HEK293 (cell line): Measurements from ENCODE around the gene CDC14C.

Experiments
- CTCF ChIA-PET: fragments of 350-600 bp; formaldehyde crosslinking; extraction: SDS; loops from one replicate; lab custom pipeline; 2021; ENCODE audit warnings: antibody characterized with exemption; lab: Yijun Ruan, JAX
- POLR2A ChIA-PET: fragments of 300-600 bp; formaldehyde crosslinking; extraction: SDS; loops from one replicate; lab custom pipeline; 2020; ENCODE audit warnings: antibody characterized with exemption, inconsistent platforms; lab: Yijun Ruan, JAX
- H3K27ac ChIP-seq: fragments of 200-500 bp; sonication (Bioruptor generic); 2 replicates; pipeline ENCODE4 v1.5.1; 2014; ENCODE audit warnings: low read depth, low read length, control low read depth, inconsistent platforms; ENCODE audit errors: extremely low read depth
- H3K36me3 ChIP-seq, 2 experiments: fragments of 200-500 bp in 1 of 2; sonication (Bioruptor generic) in 1 of 2; 1 replicate in 1 of 2; 2 replicates in 1 of 2; pipeline ENCODE4 v1.5.1; 2014 to 2017; ENCODE audit warnings: inconsistent platforms in 2 of 2, low read length in 2 of 2; ENCODE audit not compliant: control insufficient read depth in 2 of 2, insufficient read depth in 1 of 2
- H3K4me1 ChIP-seq: fragments of 200-500 bp; sonication (Bioruptor generic); 2 replicates; pipeline ENCODE4 v1.5.1; 2014; ENCODE audit warnings: mild to moderate bottlenecking, low read length, inconsistent platforms; ENCODE audit not compliant: control insufficient read depth, insufficient read depth
- H3K4me3 ChIP-seq: 2 replicates; pipeline ENCODE4 v1.5.1; 2011; ENCODE audit warnings: low read depth, mild to moderate bottlenecking, control low read depth, low read length, moderate library complexity
- H3K9me3 ChIP-seq: fragments of 200-500 bp; sonication (Bioruptor generic); 2 replicates; pipeline ENCODE4 v1.5.1; 2014; ENCODE audit warnings: low read depth, low read length, inconsistent platforms; ENCODE audit not compliant: control insufficient read depth, insufficient read depth
- EGR2 ChIP-seq: fragments of 450-650 bp; formaldehyde crosslinking; IDR thresholded peaks from 2 replicates; pipeline ENCODE4 v1.5.1; 2016; ENCODE audit warnings: low read depth, missing biosample characterization, missing genetic modification characterization
- GLIS1 ChIP-seq: fragments of 450-650 bp; formaldehyde crosslinking; IDR thresholded peaks from 2 replicates; pipeline ENCODE4 v1.5.1; 2016; ENCODE audit warnings: missing biosample characterization, missing genetic modification characterization
- HOXD13 ChIP-seq: sonication (generic); formaldehyde crosslinking; IDR thresholded peaks from 2 replicates; pipeline ENCODE4 v1.8.0; 2022; ENCODE audit warnings: missing genetic modification reagents, borderline replicate concordance
- INSM2 ChIP-seq: fragments of 450-650 bp; formaldehyde crosslinking; IDR thresholded peaks from 2 replicates; pipeline ENCODE4 v1.5.1; 2016; ENCODE audit warnings: missing biosample characterization, missing genetic modification characterization
- KLF8 ChIP-seq: fragments of 450-650 bp; formaldehyde crosslinking; IDR thresholded peaks from 2 replicates; pipeline ENCODE4 v1.5.1; 2016; ENCODE audit warnings: missing biosample characterization, missing genetic modification characterization
- PBX3 ChIP-seq: sonication (generic); formaldehyde crosslinking; IDR thresholded peaks from 2 replicates; pipeline ENCODE4 v1.8.1; 2022; ENCODE audit warnings: mild to moderate bottlenecking, moderate library complexity, missing genetic modification reagents
- TSHZ1 ChIP-seq: fragments of 450-650 bp; formaldehyde crosslinking; IDR thresholded peaks from 2 replicates; pipeline ENCODE4 v1.5.1; 2016; ENCODE audit warnings: missing biosample characterization, missing genetic modification characterization, borderline replicate concordance
- ZBTB11 ChIP-seq: fragments of 450-650 bp; formaldehyde crosslinking; conservative IDR thresholded peaks from 2 replicates; pipeline ENCODE4 v1.5.1; 2016; ENCODE audit warnings: low read depth, missing biosample characterization, missing genetic modification characterization
- ZBTB49 ChIP-seq: fragments of 450-650 bp; formaldehyde crosslinking; IDR thresholded peaks from 2 replicates; pipeline ENCODE4 v1.5.1; 2016; ENCODE audit warnings: missing biosample characterization, missing genetic modification characterization, low read depth
- ZFP41 ChIP-seq: fragments of 450-650 bp; formaldehyde crosslinking; IDR thresholded peaks from 2 replicates; pipeline ENCODE4 v1.5.1; 2016; ENCODE audit warnings: missing biosample characterization, missing genetic modification characterization, borderline replicate concordance
- ZNF133 ChIP-seq: fragments of 450-650 bp; formaldehyde crosslinking; IDR thresholded peaks from 2 replicates; pipeline ENCODE4 v1.5.1; 2016; ENCODE audit warnings: missing biosample characterization, missing genetic modification characterization
- ZNF239 ChIP-seq: fragments of 450-650 bp; formaldehyde crosslinking; IDR thresholded peaks from 2 replicates; pipeline ENCODE4 v1.5.1; 2016; ENCODE audit warnings: missing biosample characterization, missing genetic modification characterization
- ZNF292 ChIP-seq: fragments of 450-650 bp; formaldehyde crosslinking; IDR thresholded peaks from 2 replicates; pipeline ENCODE4 v1.5.1; 2016; ENCODE audit warnings: low read depth, missing biosample characterization, missing genetic modification characterization, borderline replicate concordance
- ZNF354C ChIP-seq: fragments of 450-650 bp; formaldehyde crosslinking; IDR thresholded peaks from 2 replicates; pipeline ENCODE4 v1.5.1; 2016; ENCODE audit warnings: missing biosample characterization, missing genetic modification characterization, low read depth, borderline replicate concordance
- ZNF416 ChIP-seq: fragments of 450-650 bp; formaldehyde crosslinking; IDR thresholded peaks from 2 replicates; pipeline ENCODE4 v1.5.1; 2016; ENCODE audit warnings: missing biosample characterization, missing genetic modification characterization
- ZNF449 ChIP-seq: fragments of 450-650 bp; formaldehyde crosslinking; IDR thresholded peaks from 2 replicates; pipeline ENCODE4 v1.5.1; 2017; ENCODE audit warnings: missing biosample characterization, mild to moderate bottlenecking, missing genetic modification characterization, moderate library complexity
- ZNF549 ChIP-seq: fragments of 450-650 bp; IDR thresholded peaks from 2 replicates; pipeline ENCODE4 v1.5.1; 2018; ENCODE audit warnings: missing biosample characterization, missing genetic modification characterization, mild to moderate bottlenecking, inconsistent platforms, moderate library complexity
- ZNF560 ChIP-seq: fragments of 450-650 bp; formaldehyde crosslinking; IDR thresholded peaks from 2 replicates; pipeline ENCODE4 v1.5.1; 2017; ENCODE audit warnings: missing biosample characterization, missing genetic modification characterization, borderline replicate concordance
- ZNF658 ChIP-seq: fragments of 450-650 bp; formaldehyde crosslinking; IDR thresholded peaks from 2 replicates; pipeline ENCODE4; 2016; ENCODE audit warnings: missing biosample characterization, missing genetic modification characterization
- ZXDB ChIP-seq: fragments of 450-650 bp; formaldehyde crosslinking; IDR thresholded peaks from 2 replicates; pipeline ENCODE4 v1.5.1; 2016; ENCODE audit warnings: missing biosample characterization, missing genetic modification characterization

CDC14C gene

GRCh38 chr7:48924433-48924832, at the start of gene CDC14C:
CDC14C (plus strand) TSS chr7:48924547; CDS start chr7:48924673, 126 bp downstream.
- H3K9me3 ChIP-seq = no peaks in the 10 kb centered on the region
- H3K36me3 ChIP-seq = no peaks in the 10 kb centered on the region
- H3K4me1 ChIP-seq = no peaks in the 10 kb centered on the region
- no peak within 1 kb of the TSS for H3K27ac ChIP-seq
- ChIA-PET POLR2A (no interaction called here), CTCF (no interaction called here)
- no peak within 1 kb of the TSS for H3K4me3 ChIP-seq
- no peak for TF ChIP-seq ZNF133 (tag by site-specific recombination)
- TF ChIP-seq ZNF549 (tag by site-specific recombination) = no peak
- no peak for TF ChIP-seq EGR2
- no peak for TF ChIP-seq KLF8 (tag by site-specific recombination)
- no peak for TF ChIP-seq ZNF416
- no peak for TF ChIP-seq INSM2
- no peak for TF ChIP-seq ZNF560 (tag by site-specific recombination)
- TF ChIP-seq ZNF239 (tag by site-specific recombination) = no peak
- no peak for TF ChIP-seq TSHZ1 (tag by site-specific recombination)
- TF ChIP-seq HOXD13 = no peak

- Histone ChIP-seq H3K4me1 (no peaks in the 10 kb centered on the region), H3K4me3 (no peak overlapping the region), H3K27ac (no peak overlapping the region), H3K9me3 (no peaks in the 10 kb centered on the region), H3K36me3 (no peaks in the 10 kb centered on the region)
- ChIA-PET CTCF (interaction anchor here (1.0 kb wide), 1 partner anchor 539 kb away, joined by 4 read pairs; no protein-coding TSS in a partner anchor), POLR2A (no interaction called here)
- no peak for TF ChIP-seq ZNF658 (tag by site-specific recombination)
- TF ChIP-seq GLIS1 (tag by site-specific recombination) = no peak
- no peak for TF ChIP-seq ZBTB49 (tag by site-specific recombination)
- TF ChIP-seq ZNF416 = no peak
- no peak for TF ChIP-seq ZBTB11 (tag by site-specific recombination)
- TF ChIP-seq ZXDB (tag by site-specific recombination) = no peak
- TF ChIP-seq ZNF449 = no peak
- no peak for TF ChIP-seq ZNF354C (tag by site-specific recombination)
- no peak for TF ChIP-seq ZNF292 (tag by site-specific recombination)
- TF ChIP-seq PBX3 (CRISPR knock-in tag) = no peak
- TF ChIP-seq ZFP41 (tag by site-specific recombination) = no peak
Observed at GRCh38 chr7:48875045-48875916, 49.1 kb upstream of the CDC14C start.
